ENCODE measurements around the gene ANKRD22.
A peak's percentile ranks its signal among the peaks of the same experiment; 100 is the strongest.

Gene ANKRD22

GRCh38 chr10:88805924-88806323, 45.7 kb downstream of the ANKRD22 start:
- Mint-ChIP-seq H3K27ac (no peak overlapping the region), H3K27me3 (no peaks in the 10 kb centered on the region), H3K9me3 (no peaks in the 10 kb centered on the region), H3K4me1 (ENCODE audit: low read depth) (peaks cover 16% of the 10 kb centered on the region), H3K4me3 (no peak overlapping the region), H3K36me3 (ENCODE audit: low read depth) (no peaks in the 10 kb centered on the region)
- no peak for DNase-seq

DNA sequence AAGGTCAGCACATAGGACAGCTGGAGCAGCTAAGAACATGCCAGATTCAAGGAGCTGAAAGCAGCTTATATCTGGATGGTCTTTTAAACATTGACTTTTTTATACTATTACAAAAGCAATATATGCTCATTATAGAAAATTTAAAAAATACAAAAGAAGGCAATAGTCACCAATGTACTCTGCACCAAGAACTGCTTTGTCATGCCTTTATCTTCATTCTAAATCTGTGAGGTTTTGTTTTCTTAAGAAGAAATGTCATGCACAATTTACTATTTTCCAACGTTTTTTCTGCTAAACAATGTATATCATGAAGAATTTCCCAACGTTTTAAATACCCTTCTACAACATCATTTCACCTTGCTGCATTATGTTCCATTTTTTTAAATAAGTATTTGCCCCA, 46.3 kb downstream of the ANKRD22 start:
- no peak for DNase-seq
- H3K4me1 Mint-ChIP-seq (ENCODE audit: low read depth): peaks cover 16% of the 10 kb centered on the region
- no peak overlapping the region for H3K27ac Mint-ChIP-seq
- no peaks in the 10 kb centered on the region for H3K27me3 Mint-ChIP-seq
- no peaks in the 10 kb centered on the region for H3K36me3 Mint-ChIP-seq (ENCODE audit: low read depth)
- H3K4me3 Mint-ChIP-seq: no peak overlapping the region
- H3K9me3 Mint-ChIP-seq: no peaks in the 10 kb centered on the region

GRCh38 chr10:88804083-88804812, 47.4 kb downstream of the ANKRD22 start:
- Mint-ChIP-seq H3K27ac (no peak overlapping the region), H3K36me3 (ENCODE audit: low read depth) (no peaks in the 10 kb centered on the region), H3K4me3 (no peak overlapping the region), H3K9me3 (no peaks in the 10 kb centered on the region), H3K27me3 (no peaks in the 10 kb centered on the region), H3K4me1 (ENCODE audit: low read depth) (peaks cover 12% of the 10 kb centered on the region)
- DNase-seq: no peak

GRCh38 chr10:88803641-88804040, 48.0 kb downstream of the ANKRD22 start:
- DNase-seq: no peak
- H3K36me3 Mint-ChIP-seq (ENCODE audit: low read depth): no peaks in the 10 kb centered on the region
- H3K27me3 Mint-ChIP-seq: no peaks in the 10 kb centered on the region
- no peak overlapping the region for H3K27ac Mint-ChIP-seq
- H3K9me3 Mint-ChIP-seq: no peaks in the 10 kb centered on the region
- no peak overlapping the region for H3K4me3 Mint-ChIP-seq
- H3K4me1 Mint-ChIP-seq (ENCODE audit: low read depth): peaks cover 12% of the 10 kb centered on the region

DNA sequence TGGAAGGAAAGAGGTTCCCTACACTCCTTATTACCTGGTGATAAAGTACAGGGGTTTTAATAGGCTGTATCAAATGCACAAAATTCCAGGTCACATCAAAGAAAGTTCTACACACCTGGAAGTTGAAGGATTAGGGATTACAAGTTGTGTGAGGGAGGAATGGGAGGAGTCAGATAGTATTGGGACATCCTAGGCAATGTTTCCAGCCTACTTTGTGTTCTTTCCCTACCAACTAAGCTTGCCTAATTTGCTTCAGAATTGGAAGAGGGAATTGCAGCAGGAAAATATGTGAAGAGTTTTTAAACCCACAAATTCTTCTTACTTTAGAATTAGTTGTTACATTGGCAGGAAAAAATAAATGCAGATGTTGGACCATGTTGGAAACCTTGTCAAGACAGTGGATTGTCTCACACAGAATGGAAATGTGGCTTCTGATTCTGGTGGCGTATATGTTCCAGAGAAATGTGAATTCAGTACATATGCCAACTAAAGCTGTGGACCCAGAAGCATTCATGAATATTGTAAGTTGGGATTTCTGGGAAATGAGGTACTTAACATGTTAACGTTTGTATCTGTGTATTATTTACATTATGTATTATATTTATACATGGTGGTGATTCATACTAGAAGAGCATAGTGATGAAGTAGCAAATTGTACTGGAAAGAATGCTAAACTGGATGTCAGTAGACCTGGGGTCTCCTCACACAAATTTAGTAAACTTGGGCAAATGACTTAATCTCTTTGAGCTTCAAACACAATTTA, 48.9 kb downstream of the ANKRD22 start, which contains the start of gene LIPM:
LIPM (plus strand) TSS at position 208 of the 763 bp plus-strand sequence; CDS start at position 375, 167 bp downstream.
- Mint-ChIP-seq H3K27me3 (peaks cover 4% of the 10 kb centered on the region), H3K4me1 (ENCODE audit: low read depth) (peaks cover 12% of the 10 kb centered on the region), H3K9me3 (no peaks in the 10 kb centered on the region), H3K4me3 (no peak within 1 kb of the TSS), H3K36me3 (ENCODE audit: low read depth) (no peaks in the 10 kb centered on the region), H3K27ac (no peak within 1 kb of the TSS)
- DNase-seq: no peak

- peak overlapping the region; percentile 8 for H3K27ac Mint-ChIP-seq
- no peak for DNase-seq
- H3K9me3 Mint-ChIP-seq: no peaks in the 10 kb centered on the region
- peaks cover 13% of the 10 kb centered on the region for H3K27me3 Mint-ChIP-seq
- no peaks in the 10 kb centered on the region for H3K36me3 Mint-ChIP-seq (ENCODE audit: low read depth)
- peaks cover 12% of the 10 kb centered on the region for H3K4me1 Mint-ChIP-seq (ENCODE audit: low read depth)
- H3K4me3 Mint-ChIP-seq: no peak overlapping the region
These were observed 51.2 kb downstream of the ANKRD22 start for GRCh38 chr10:88800152-88801125.

DNA sequence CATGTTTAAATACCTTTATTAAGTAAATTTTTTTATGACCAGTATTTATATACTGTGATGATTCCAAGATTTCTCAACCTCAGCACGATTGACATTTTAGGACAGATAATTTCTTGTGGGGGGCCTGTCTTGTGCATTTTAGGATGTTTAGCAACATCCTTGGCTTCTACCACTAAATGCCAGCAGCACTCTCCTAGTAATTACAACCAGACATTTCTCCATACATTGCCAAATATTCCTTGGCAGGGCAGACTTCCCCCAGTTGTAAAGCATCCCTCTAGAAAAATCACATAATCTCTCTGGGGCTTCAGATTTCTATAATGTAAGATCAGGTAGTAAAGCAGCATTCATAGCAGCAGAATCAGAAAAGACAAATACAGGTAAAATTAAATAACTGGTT, 56.9 kb downstream of the ANKRD22 start:
- peaks cover 31% of the 10 kb centered on the region for H3K4me1 Mint-ChIP-seq (ENCODE audit: low read depth)
- H3K9me3 Mint-ChIP-seq: no peaks in the 10 kb centered on the region
- no peak overlapping the region for H3K4me3 Mint-ChIP-seq
- H3K27me3 Mint-ChIP-seq: peaks cover 13% of the 10 kb centered on the region
- no peak overlapping the region for H3K27ac Mint-ChIP-seq
- no peaks in the 10 kb centered on the region for H3K36me3 Mint-ChIP-seq (ENCODE audit: low read depth)
- no peak for DNase-seq

GRCh38 chr10:88793712-88794299, 57.8 kb downstream of the ANKRD22 start:
- Mint-ChIP-seq H3K36me3 (ENCODE audit: low read depth) (no peaks in the 10 kb centered on the region), H3K27ac (peak overlapping the region; percentile 52), H3K4me3 (peak overlapping the region; percentile 2), H3K27me3 (peaks cover 13% of the 10 kb centered on the region), H3K4me1 (ENCODE audit: low read depth) (peaks cover 31% of the 10 kb centered on the region), H3K9me3 (no peaks in the 10 kb centered on the region)
- no peak for DNase-seq

GRCh38 chr10:88792661-88793060, 59.0 kb downstream of the ANKRD22 start:
- Mint-ChIP-seq H3K27me3 (peaks cover 9% of the 10 kb centered on the region), H3K4me1 (ENCODE audit: low read depth) (peaks cover 31% of the 10 kb centered on the region), H3K4me3 (no peak overlapping the region), H3K36me3 (ENCODE audit: low read depth) (no peaks in the 10 kb centered on the region), H3K27ac (peak overlapping the region; percentile 26), H3K9me3 (no peaks in the 10 kb centered on the region)
- no peak for DNase-seq

- no peaks in the 10 kb centered on the region for H3K9me3 Mint-ChIP-seq
- no peak overlapping the region for H3K27ac Mint-ChIP-seq
- peaks cover 31% of the 10 kb centered on the region for H3K4me1 Mint-ChIP-seq (ENCODE audit: low read depth)
- DNase-seq: no peak
- H3K36me3 Mint-ChIP-seq (ENCODE audit: low read depth): no peaks in the 10 kb centered on the region
- H3K27me3 Mint-ChIP-seq: peaks cover 3% of the 10 kb centered on the region
- no peak overlapping the region for H3K4me3 Mint-ChIP-seq
These were observed 59.7 kb downstream of the ANKRD22 start for GRCh38 chr10:88791924-88792323.

DNA sequence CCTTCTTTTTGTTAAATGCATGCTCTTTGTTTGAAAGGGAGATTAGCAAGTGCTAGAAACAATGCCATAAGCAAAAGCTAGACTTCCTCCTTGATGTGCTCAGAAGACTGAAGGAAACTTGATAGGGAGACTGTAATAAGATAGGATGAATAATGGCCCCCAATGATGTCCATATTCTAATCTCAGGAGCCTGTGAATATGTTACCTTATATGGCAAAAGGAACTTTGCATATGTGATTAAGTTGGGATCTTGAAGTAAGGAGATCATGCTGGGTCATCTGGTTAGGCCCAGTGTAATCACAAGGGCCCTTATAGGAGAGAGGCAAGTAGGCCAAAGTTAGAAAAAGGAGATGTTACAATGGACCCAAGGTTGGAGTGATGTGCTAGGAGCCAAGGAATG, 62.7 kb downstream of the ANKRD22 start:
- DNase-seq: no peak
- Mint-ChIP-seq H3K4me3 (no peak overlapping the region), H3K27ac (no peak overlapping the region), H3K36me3 (ENCODE audit: low read depth) (no peaks in the 10 kb centered on the region), H3K27me3 (no peaks in the 10 kb centered on the region), H3K4me1 (ENCODE audit: low read depth) (peaks cover 23% of the 10 kb centered on the region), H3K9me3 (no peaks in the 10 kb centered on the region)

GRCh38 chr10:88787463-88787862, 64.2 kb downstream of the ANKRD22 start:
- peaks cover 12% of the 10 kb centered on the region for H3K4me1 Mint-ChIP-seq (ENCODE audit: low read depth)
- H3K27ac Mint-ChIP-seq: no peak overlapping the region
- no peaks in the 10 kb centered on the region for H3K9me3 Mint-ChIP-seq
- H3K4me3 Mint-ChIP-seq: no peak overlapping the region
- no peaks in the 10 kb centered on the region for H3K27me3 Mint-ChIP-seq
- no peak for DNase-seq
- H3K36me3 Mint-ChIP-seq (ENCODE audit: low read depth): no peaks in the 10 kb centered on the region

DNA sequence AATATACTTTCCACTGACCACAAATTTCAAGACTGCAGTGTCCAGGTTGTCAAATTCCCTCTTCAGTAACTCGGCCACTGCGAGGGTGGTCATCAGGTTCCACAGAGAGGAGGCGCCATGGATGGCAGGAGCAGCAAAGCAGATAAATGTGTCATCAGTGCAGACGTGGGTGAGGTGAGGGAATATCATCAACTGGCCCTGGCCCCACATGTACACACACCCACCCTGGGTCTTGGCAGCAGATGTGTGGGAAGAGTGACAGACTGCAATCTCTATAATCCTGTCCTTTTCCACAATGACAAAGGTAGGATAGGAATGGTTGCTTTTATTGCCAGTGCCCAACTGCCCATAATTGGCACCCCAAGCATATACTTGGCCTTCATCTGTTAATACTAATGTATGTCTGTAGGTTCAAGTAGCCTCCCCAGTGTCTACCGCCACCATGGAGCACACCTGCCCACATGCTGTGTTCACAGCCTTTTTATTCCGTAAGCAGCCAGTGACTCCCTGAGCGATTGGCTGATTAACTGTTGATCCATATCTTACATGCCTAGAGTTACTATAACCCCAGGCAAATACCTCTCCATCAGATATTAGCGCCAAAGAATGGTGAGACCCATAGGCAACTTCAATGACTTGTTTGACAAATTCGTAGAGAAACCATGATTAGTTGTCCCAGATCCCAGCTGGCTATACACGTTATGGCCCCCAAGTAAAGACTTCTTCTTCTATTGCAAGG, 65.4 kb downstream of the ANKRD22 start:
- no peaks in the 10 kb centered on the region for H3K36me3 Mint-ChIP-seq (ENCODE audit: low read depth)
- no peak overlapping the region for H3K27ac Mint-ChIP-seq
- peaks cover 3% of the 10 kb centered on the region for H3K4me1 Mint-ChIP-seq (ENCODE audit: low read depth)
- H3K27me3 Mint-ChIP-seq: no peaks in the 10 kb centered on the region
- H3K9me3 Mint-ChIP-seq: no peaks in the 10 kb centered on the region
- H3K4me3 Mint-ChIP-seq: no peak overlapping the region
- DNase-seq: no peak
